Activated T-helper 2 cell treated with anti-CD3 and anti-CD28 coated beads, Interferon-gamma antibody, Interleukin-2, Interleukin-4, amounts not matched to agents 10 μg/mL and 5 μg/mL and 100 μg/mL, durations not matched to agents 14 hours and 24 hours and 36 hours (primary cell): Measurements from ENCODE around the gene INHA. TPM values are rescaled to one million over a fixed set of nuclear protein-coding genes. Genes with fewer than 3 reads are reported as not detected.

Experiments
- DNase-seq: peaks from one replicate; pipeline ENCODE4 v3.0.0; 2021; ENCODE audit warnings: low spot score
- H3K27ac Mint-ChIP-seq: one replicate; pipeline ENCODE4 v1.8.0; 2021; ENCODE audit warnings: mixed read lengths
- H3K27me3 Mint-ChIP-seq: one replicate; pipeline ENCODE4 v1.8.0; 2021; ENCODE audit warnings: low read depth, mixed read lengths
- H3K36me3 Mint-ChIP-seq: one replicate; pipeline ENCODE4 v1.8.0; 2021; ENCODE audit warnings: low read depth, mixed read lengths
- H3K4me1 Mint-ChIP-seq: one replicate; pipeline ENCODE4 v1.8.0; 2021; ENCODE audit warnings: low read depth, mixed read lengths
- H3K4me3 Mint-ChIP-seq: one replicate; pipeline ENCODE4 v1.8.0; 2021; ENCODE audit warnings: low read depth, mild to moderate bottlenecking, moderate library complexity, mixed read lengths
- H3K9me3 Mint-ChIP-seq: one replicate; pipeline ENCODE4 v1.8.0; 2021; ENCODE audit warnings: mixed read lengths
- intact Hi-C: fragments of 100-400 bp; cut with micrococcal nuclease; formaldehyde crosslinking; loops from one replicate; pipeline ENCODE4 v1.15.1; 2023
- total RNA-seq: library from RNA; stranded (reverse); gene quantifications from 2 replicates; pipeline ENCODE4 v1.2.3, GENCODE V29; 2022

INHA gene
- total RNA-seq, 1 donor from 2014 or later, result not detected

DNA sequence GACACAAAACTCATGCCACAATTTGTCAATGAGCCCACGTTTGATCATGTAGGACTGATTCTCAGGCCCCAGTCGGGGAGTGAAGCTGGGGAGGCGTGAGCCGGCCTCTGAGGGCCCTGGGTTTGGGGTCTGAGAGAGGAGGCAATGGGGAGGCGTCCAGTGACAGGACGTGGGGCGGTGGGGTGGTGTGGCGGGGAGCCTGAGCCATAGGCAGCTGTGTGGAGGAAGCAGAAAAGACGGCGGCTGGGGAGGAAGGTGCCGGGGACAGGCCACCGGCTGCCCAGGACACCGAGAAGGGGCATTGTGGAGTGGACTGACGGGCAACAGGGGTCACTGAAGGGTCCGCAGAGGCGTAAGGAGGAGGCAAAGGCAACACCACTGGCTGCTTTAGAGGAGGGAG lies 35.7 kb upstream of the INHA start:
- H3K27ac Mint-ChIP-seq, result no peak overlapping the region
- peaks cover 14% of the 10 kb centered on the region for H3K36me3 Mint-ChIP-seq
- H3K9me3 Mint-ChIP-seq, result no peaks in the 10 kb centered on the region
- H3K27me3 Mint-ChIP-seq, result no peaks in the 10 kb centered on the region
- intact Hi-C loops, result no loop called here
- no peak overlapping the region for H3K4me3 Mint-ChIP-seq
- DNase-seq, result no peak
- peaks cover 1% of the 10 kb centered on the region for H3K4me1 Mint-ChIP-seq

DNA sequence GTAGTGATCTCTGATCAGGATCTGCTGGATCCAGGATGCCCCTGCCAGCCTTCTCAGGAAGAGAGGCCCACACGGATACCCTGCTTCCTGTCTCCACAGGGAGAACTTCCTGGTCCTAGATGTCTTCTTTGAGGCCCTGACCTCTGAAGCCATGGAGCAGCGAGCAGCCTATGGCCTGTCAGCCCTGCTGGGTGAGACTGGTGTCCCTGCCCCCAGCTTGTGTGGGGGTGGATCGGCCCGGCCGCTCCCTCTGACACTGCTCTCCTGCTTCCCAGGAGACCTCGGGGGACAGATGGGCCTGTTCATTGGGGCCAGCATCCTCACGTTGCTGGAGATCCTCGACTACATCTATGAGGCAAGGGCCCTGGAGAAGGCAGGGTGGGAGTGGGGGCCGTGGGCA lies 35.1 kb upstream of the INHA start:
- no peaks in the 10 kb centered on the region for H3K9me3 Mint-ChIP-seq
- peaks cover 2% of the 10 kb centered on the region for H3K4me1 Mint-ChIP-seq
- no peaks in the 10 kb centered on the region for H3K27me3 Mint-ChIP-seq
- intact Hi-C loops, result no loop called here
- DNase-seq, result no peak
- H3K4me3 Mint-ChIP-seq, result no peak overlapping the region
- peaks cover 15% of the 10 kb centered on the region for H3K36me3 Mint-ChIP-seq
- no peak overlapping the region for H3K27ac Mint-ChIP-seq

DNA sequence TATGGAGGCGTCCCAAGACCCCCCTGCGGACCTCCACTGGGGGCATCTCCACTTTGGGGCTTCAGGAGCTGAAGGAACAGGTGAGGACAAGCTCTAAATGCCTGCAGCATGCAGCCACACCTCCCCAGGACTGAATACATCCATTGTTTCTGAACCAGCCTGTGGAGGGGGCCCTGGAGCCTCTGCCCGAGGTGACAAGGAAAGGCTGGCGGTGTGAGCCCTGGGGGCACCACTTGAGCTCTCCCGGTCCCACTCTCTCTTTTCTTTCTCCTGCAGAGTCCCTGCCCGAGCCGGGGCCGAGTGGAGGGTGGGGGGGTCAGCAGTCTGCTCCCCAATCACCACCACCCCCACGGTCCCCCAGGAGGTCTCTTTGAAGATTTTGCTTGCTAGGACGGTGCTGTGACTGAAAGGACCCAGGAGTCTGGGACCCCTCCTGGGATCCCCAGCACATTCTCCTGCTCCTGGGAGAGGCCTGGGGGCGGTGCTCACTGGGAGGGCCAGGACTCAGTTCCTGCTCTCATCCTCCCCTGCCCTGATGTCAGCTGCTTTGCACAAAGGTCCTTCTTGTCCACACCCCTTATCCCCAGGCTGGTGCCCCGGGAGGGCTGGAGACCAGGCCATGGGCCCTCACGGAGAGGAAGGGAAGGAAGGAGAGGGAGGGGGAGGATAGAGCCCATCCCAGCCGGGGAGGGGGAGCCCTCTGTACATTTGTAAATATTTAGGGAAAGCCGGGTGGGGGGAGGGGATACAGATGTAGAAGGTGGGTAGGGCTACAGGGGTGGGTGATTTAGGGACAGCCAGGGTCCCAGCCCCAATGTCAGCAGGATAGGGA lies 34.2 kb upstream of the INHA start:
- intact Hi-C loops, result no loop called here
- no peak for DNase-seq
- Mint-ChIP-seq H3K36me3 (peaks cover 15% of the 10 kb centered on the region), H3K4me3 (no peak overlapping the region), H3K27me3 (no peaks in the 10 kb centered on the region), H3K27ac (no peak overlapping the region), H3K9me3 (no peaks in the 10 kb centered on the region), H3K4me1 (peaks cover 7% of the 10 kb centered on the region)

DNA sequence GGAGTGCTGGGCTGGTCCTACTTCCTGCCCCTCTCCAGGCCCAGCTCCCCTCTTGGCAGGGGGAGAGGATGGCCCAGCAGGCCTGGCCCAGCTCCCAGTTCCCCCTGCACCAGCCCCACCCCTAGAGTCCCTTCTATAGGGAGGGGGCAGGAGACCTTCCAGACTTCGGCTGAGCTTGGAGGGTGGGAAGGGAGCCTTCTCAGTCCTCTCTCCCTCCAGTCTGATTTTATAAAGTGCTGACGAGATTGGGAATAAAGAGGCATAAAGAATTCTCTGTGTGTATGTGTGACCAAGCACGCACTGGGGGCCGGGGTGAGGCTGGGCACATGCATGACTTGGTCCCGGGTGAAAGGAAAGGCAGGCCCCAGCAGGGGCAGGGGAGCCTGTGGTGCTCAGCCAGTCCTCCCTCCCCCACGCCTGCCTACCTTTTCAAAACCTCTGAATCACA lies 33.6 kb upstream of the INHA start:
- H3K36me3 Mint-ChIP-seq, result peaks cover 15% of the 10 kb centered on the region
- no peaks in the 10 kb centered on the region for H3K9me3 Mint-ChIP-seq
- no peaks in the 10 kb centered on the region for H3K27me3 Mint-ChIP-seq

DNA sequence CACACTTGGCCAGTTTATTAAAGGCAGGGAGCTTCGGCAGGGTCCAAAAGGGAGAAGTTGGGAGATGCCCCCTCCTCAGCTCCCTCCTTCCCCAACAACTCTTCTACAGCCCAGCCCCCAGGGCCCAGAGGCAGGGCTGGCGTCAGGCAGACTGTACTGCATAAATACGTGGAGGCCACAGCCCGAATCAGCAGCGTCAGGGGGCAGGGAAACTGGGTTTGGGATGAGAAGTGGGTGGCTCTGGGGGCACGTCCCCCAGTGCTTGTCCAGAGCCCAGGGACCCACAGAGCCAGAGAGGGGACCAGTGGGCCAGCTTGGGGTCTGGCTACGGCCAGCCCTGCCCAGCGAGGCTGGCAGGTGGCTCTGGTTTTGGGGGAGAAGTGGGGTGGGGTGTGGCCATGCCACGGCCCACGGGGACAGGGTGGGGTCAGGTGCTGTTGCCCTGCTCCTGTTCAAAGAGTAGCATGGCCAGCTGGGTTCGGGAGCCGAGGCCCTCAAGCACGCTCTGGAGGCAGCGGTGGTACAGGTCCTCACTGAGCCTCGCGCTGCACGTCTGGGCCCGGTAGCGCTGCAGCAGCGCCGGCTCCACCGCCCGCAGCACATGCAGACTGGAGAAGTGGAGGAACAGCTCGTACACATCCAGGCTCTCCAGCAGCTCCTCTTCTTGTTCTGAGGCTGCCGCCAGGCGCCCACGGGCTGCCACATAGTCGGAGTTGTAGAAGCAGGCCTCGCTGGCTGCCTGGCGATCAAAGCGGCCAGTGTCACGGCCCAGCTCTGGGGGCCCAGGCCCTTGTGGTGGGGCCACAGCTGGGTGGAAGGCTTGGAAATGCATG lies 32.9 kb upstream of the INHA start:
- no peak overlapping the region for H3K27ac Mint-ChIP-seq
- H3K4me1 Mint-ChIP-seq, result peaks cover 7% of the 10 kb centered on the region
- H3K4me3 Mint-ChIP-seq, result no peak overlapping the region
- no peak for DNase-seq
- no peaks in the 10 kb centered on the region for H3K9me3 Mint-ChIP-seq
- peaks cover 15% of the 10 kb centered on the region for H3K36me3 Mint-ChIP-seq
- H3K27me3 Mint-ChIP-seq, result peaks cover under 1% of the 10 kb centered on the region
- intact Hi-C loops, result no loop called here

More for the DNA sequence above, 33.6 kb upstream of the INHA start:
- intact Hi-C loops, result no loop called here
- H3K4me3 Mint-ChIP-seq, result no peak overlapping the region
- no peak overlapping the region for H3K27ac Mint-ChIP-seq
- peaks cover 7% of the 10 kb centered on the region for H3K4me1 Mint-ChIP-seq
- DNase-seq, result no peak

DNA sequence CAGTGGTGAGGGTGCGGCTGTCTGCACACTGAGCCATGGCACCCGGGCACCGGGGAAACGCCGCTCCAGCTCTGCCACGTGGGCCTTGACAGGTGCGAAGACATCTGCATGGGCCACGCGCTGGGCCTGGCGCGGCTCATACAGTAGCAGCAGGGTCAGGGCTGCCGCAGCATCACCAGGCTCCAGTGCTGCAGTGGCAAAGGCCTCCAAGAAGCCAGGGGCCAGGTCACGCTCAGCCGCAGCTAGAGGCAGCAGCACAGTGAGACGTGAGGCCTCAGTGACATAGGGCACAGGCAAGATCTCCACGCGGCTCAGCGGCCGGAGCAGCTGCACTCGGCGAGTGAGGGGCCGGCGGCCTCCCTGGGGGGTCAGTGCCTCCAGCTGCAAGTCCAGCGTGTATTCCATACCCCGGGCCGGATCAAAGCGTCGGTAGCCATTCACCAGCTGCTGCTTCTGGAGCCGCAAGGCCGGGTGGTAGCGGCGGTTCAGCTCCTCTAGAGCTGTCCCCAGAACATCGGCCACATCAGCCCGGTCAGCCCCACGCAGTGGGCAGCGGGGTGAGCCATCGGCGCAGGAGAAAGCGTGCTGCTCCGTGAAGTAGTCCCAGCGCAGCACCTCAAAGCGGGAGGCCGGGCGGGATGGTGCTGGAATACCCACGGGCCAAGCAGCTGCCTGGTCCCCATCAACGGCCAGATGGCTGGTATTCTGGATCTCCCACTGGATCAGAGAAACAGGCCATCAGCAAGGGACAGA lies 32.0 kb upstream of the INHA start:
- Mint-ChIP-seq H3K27me3 (peaks cover 10% of the 10 kb centered on the region), H3K4me1 (peaks cover 11% of the 10 kb centered on the region), H3K4me3 (no peak overlapping the region), H3K36me3 (peaks cover 15% of the 10 kb centered on the region), H3K9me3 (no peaks in the 10 kb centered on the region), H3K27ac (no peak overlapping the region)
- intact Hi-C loops, result loop anchor here (10.0 kb wide), 1 partner anchor 365 kb away; the partner anchor contains the start of genes CNPPD1, RETREG2 and SLC23A3
- no peak for DNase-seq

DNA sequence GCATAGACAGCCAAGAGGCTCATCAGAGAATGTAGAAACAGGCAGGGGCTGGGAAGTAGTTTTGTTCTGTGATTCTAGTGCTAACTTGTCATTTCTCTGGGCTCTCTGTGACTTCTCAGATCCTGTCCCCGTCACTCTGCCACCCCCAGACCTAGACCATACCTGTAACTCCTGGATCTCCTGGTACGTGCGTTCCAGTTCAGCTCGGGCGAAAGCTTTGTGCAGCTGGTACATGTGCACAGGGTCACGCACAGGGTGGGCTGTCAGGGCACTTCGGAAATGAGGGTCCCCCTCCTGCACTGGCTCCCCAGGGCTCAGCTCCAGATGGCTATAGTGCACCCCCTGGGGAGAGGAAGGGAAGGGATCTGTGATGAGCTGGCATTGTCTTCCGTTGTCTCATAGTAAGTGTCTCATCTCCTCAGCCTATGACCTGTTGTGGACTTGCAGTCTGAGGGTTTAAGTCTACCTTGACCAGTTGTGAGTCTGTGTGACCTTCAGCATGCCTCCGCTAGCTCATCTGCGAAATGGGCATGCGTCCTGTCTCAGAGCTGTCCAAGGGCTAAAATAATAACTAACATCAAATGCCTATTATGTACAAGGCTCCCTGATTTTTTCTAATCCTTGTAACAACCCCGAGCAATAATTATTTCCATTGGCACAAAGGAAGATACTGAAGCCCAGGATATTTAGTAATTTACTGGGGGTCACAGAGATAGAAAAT lies 31.2 kb upstream of the INHA start:
- no peak overlapping the region for H3K27ac Mint-ChIP-seq
- peaks cover 15% of the 10 kb centered on the region for H3K36me3 Mint-ChIP-seq
- H3K4me3 Mint-ChIP-seq, result peak overlapping the region; percentile 26
- H3K27me3 Mint-ChIP-seq, result peaks cover 11% of the 10 kb centered on the region
- intact Hi-C loops, result loop anchor here (1.0 to 10.0 kb wide), 4 partner anchors 43 to 366 kb away; partner anchors contain the start of genes CNPPD1, GMPPA, RETREG2 and SLC23A3
- no peak for DNase-seq
- peaks cover 11% of the 10 kb centered on the region for H3K4me1 Mint-ChIP-seq
- no peaks in the 10 kb centered on the region for H3K9me3 Mint-ChIP-seq

DNA sequence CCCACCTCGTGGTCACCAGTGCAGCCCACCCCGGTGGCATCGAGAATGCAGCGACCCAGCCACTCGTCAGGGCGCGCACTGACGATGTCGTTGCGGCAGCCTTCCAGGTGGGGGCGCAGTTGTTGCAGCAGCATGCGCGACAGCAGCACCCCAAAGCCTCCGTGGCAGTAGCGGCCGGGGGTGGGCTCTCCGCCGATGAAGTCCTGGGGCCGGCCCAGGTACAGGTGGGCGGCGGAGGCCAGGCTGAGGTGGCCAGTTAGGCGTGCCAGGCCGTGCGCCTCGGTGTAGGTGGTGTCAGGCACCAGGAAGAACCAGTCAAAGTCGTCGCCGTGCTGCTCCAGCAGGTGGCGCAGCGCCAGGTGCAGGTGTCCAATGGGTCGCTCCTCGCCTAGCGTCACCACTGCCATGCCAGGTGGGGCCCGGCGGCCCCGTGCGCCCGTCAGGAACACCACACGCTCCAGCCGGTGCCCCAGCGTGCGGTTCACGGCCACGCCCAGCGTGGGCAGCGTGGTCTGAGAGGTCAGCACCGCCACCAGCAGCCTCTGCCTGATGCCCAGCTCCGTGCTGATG lies 30.4 kb upstream of the INHA start:
- Mint-ChIP-seq H3K4me1 (peaks cover 11% of the 10 kb centered on the region), H3K27ac (no peak overlapping the region), H3K36me3 (peaks cover 15% of the 10 kb centered on the region), H3K4me3 (peak overlapping the region; percentile 91), H3K9me3 (no peaks in the 10 kb centered on the region), H3K27me3 (peaks cover 16% of the 10 kb centered on the region)
- DNase-seq, result peak; percentile 84
- intact Hi-C loops, result loop anchor here (1.0 to 10.0 kb wide), 5 partner anchors 17 to 367 kb away; partner anchors contain the start of genes CNPPD1, GMPPA, RETREG2 and SLC23A3

DNA sequence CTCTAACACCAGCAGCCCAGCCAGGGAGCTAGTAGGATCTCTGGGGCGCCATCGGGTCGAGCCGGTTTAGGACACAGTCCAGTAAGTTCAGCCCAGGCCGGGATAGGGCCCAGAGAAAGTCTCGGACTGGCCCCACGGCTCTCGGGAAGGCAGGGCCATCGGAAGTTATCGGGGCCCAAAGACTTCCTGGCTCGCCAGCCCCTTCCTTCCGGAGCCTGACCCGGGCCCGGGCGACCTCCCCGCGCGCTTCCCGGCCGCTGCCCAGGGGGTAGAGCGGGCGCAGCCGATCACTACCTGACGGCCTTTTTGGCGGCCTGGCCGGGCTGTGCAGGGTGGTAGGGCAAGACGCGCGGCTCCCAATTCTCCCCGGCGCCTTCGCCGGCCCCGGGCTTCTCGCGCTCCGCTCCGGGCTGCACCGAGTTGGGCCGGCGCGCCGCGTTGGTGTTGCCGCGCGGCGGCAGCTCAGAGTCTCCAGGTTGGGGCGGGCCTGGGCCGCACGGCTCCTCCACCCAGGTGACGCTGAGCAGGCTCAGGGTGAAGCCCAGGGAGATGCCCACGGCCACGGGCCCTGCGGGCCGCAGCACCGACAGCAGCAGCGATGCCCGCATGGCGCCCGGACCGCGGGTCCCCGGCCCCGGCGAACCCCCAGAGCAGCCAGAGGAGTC lies 29.0 kb upstream of the INHA start:
- Mint-ChIP-seq H3K9me3 (no peaks in the 10 kb centered on the region), H3K27me3 (peaks cover 16% of the 10 kb centered on the region), H3K4me1 (peaks cover 11% of the 10 kb centered on the region), H3K36me3 (peaks cover 15% of the 10 kb centered on the region), H3K4me3 (peak overlapping the region; percentile 91), H3K27ac (peak overlapping the region; percentile 19)
- intact Hi-C loops, result loop anchor here (1.0 to 10.0 kb wide), 5 partner anchors 9 to 368 kb away; partner anchors contain the start of genes CNPPD1, RETREG2, SLC23A3 and STK11IP
- DNase-seq, result no peak

DNA sequence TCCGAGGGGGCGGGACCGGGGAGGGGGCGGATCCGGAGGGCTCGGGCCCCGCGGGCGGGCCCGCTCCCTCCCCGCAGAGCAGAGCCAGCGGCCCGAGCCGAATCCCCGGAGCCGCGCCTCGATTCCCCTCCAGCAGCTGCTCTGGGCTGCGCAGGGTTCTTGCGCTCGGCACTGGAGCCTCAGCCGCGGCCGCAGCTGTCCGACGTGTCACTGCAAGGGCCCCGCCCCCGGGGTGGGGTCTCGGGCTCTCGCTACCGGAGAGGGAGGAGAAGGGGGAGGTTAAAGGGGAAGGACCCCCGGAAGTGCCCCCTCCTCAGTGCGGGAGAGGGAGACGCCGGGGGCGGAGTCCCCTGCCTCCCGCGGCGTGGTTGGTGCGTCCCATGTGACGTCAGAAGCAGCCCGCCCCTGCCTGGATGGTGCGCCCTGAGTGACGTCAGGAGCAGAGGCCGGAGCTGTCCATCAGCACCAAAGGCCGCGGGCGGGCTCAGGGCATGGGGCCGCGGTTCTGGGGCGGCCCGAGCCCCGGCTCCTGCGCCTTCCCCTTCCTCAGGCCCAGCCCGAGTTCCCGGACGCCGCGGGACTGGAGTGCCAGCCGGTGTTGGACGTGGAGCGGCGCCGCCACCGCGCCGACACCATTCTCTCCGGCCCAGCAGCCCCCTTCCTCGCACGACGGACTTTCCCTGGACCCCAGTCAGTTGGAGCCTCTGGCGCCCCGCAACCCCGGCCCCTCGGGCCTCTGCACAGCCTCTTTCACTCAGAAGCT lies 28.3 kb upstream of the INHA start, which contains the start of the genes CHPF and TMEM198:
CHPF (minus strand) TSS at position 214 of the 763 bp plus-strand sequence. CDS start 271 bp downstream, outside the sequence.
TMEM198 (plus strand) TSS at position 433 of the 763 bp plus-strand sequence. CDS start 700 bp downstream, outside the sequence.
- H3K27me3 Mint-ChIP-seq, result peaks cover 16% of the 10 kb centered on the region
- peak within 1 kb of the TSS; percentile 71 for H3K27ac Mint-ChIP-seq
- peaks cover 11% of the 10 kb centered on the region for H3K4me1 Mint-ChIP-seq
- intact Hi-C loops, result loop anchor here (1.0 to 10.0 kb wide), 5 partner anchors 9 to 369 kb away; partner anchors contain the start of genes CNPPD1, RETREG2, SLC23A3 and STK11IP
- peak; percentile 93 for DNase-seq
- peaks cover 11% of the 10 kb centered on the region for H3K36me3 Mint-ChIP-seq
- no peaks in the 10 kb centered on the region for H3K9me3 Mint-ChIP-seq
- peak within 1 kb of the TSS; percentile 91 for H3K4me3 Mint-ChIP-seq
